Keratinocyte (primary cell): Measurements from ENCODE around the gene ZNF282. TPM values are rescaled to one million over a fixed set of nuclear protein-coding genes. Genes with fewer than 3 reads are reported as not detected.
"Not testable (repeated sequence)": the region's sequence is repeated elsewhere in the genome, so short reads cannot be mapped to it uniquely, and the experiment has no call there.

Experiments
- DNase-seq: peaks from one replicate; pipeline ENCODE4 v3.0.0-alpha.2; 2011; ENCODE audit warnings: low read depth, missing footprints, low spot score
- FAIRE-seq: peaks from 2 replicates; lab custom pipeline; 2011; peaks lifted over from hg19 to GRCh38; lab: Jason Lieb, UNC
- H2AFZ ChIP-seq: 2 replicates; pipeline ENCODE4 v1.6.0; 2012; ENCODE audit warnings: low read length, control low read depth, inconsistent platforms; ENCODE audit not compliant: control insufficient read depth
- H3K27ac ChIP-seq: 2 replicates; pipeline ENCODE4 v1.5.1; 2011; ENCODE audit warnings: low read length; ENCODE audit not compliant: control insufficient read depth, insufficient read depth
- H3K27me3 ChIP-seq: 3 replicates; pipeline ENCODE4 v1.6.0; 2011; ENCODE audit warnings: low read length; ENCODE audit not compliant: control insufficient read depth, insufficient read depth; ENCODE audit errors: extremely low read depth
- H3K36me3 ChIP-seq, 2 experiments: 2 replicates in 1 of 2; 3 replicates in 1 of 2; pipeline ENCODE4 v1.5.1; 2011; ENCODE audit warnings: low read length in 2 of 2, mild to moderate bottlenecking in 1 of 2; ENCODE audit not compliant: control insufficient read depth in 2 of 2, insufficient read depth in 2 of 2; ENCODE audit errors: extremely low read depth in 1 of 2
- H3K4me1 ChIP-seq: 3 replicates; pipeline ENCODE4 v1.5.1; 2011; ENCODE audit warnings: low read length; ENCODE audit not compliant: control insufficient read depth, insufficient read depth; ENCODE audit errors: extremely low read depth
- H3K4me2 ChIP-seq: 3 replicates; pipeline ENCODE4 v1.6.0; 2011; ENCODE audit warnings: low read depth, low read length; ENCODE audit not compliant: control insufficient read depth, insufficient read depth; ENCODE audit errors: extremely low read depth
- H3K4me3 ChIP-seq, 3 experiments: fragments of 200-600 bp in 1 of 3; sonication (generic) in 1 of 3; 2 replicates in 2 of 3; 3 replicates in 1 of 3; pipeline ENCODE4 v1.5.1; 2011 to 2016; ENCODE audit warnings: low read length in 3 of 3, mild to moderate bottlenecking in 3 of 3, control low read depth in 2 of 3, inconsistent platforms in 1 of 3, low read depth in 1 of 3, mixed read lengths in 1 of 3, mixed run types in 1 of 3, moderate library complexity in 1 of 3; ENCODE audit not compliant: control insufficient read depth in 2 of 3, insufficient read depth in 2 of 3; ENCODE audit errors: extremely low read depth in 1 of 3
- H3K79me2 ChIP-seq: 2 replicates; pipeline ENCODE4 v1.6.0; 2012; ENCODE audit warnings: low read length; ENCODE audit not compliant: control insufficient read depth, insufficient read depth
- H3K9ac ChIP-seq: 3 replicates; pipeline ENCODE4 v1.6.0; 2011; ENCODE audit warnings: low read length; ENCODE audit not compliant: control insufficient read depth, insufficient read depth; ENCODE audit errors: extremely low read depth
- H3K9me1 ChIP-seq: 3 replicates; pipeline ENCODE4 v1.6.0; 2011; ENCODE audit warnings: low read length; ENCODE audit not compliant: control insufficient read depth, insufficient read depth; ENCODE audit errors: extremely low read depth
- H3K9me3 ChIP-seq: 2 replicates; pipeline ENCODE4 v1.5.1; 2012; ENCODE audit warnings: low read depth, low read length; ENCODE audit not compliant: control insufficient read depth
- H4K20me1 ChIP-seq: 3 replicates; pipeline ENCODE4 v1.6.0; 2011; ENCODE audit warnings: low read length; ENCODE audit not compliant: control insufficient read depth, insufficient read depth; ENCODE audit errors: extremely low read depth
- EZH2 ChIP-seq: IDR thresholded peaks from one replicate; pipeline ENCODE4 v1.6.1; 2012; ENCODE audit warnings: inconsistent platforms, mild to moderate bottlenecking, low read length, moderate library complexity
- dilution Hi-C: fragments of 300-500 bp; cut with MboI; formaldehyde crosslinking; loops from one replicate; pipeline ENCODE4 v1.7.0; 2020; ENCODE audit warnings: low sequenced_read_pairs; ENCODE audit not compliant: extremely low pct_ligation_motif_present
- polyA plus RNA-seq, 5 experiments: library from polyadenylated mRNA; depleted of rRNA in 3 of 5; stranded (reverse) in 3 of 5; stranded (forward) in 1 of 5; unstranded in 1 of 5; fragments of >200 nt; gene quantifications; 1 replicate in 1 of 5; 2 replicates in 3 of 5; 3 replicates in 1 of 5; pipeline versions ENCODE4 v1.2.1 to v1.2.3, GENCODE V29; 2011 to 2012; ENCODE audit warnings: missing spikeins in 2 of 5, low read depth in 1 of 5, low replicate concordance in 1 of 5
- TF ChIP-seq, protein P1 (sequence below), 3 experiments: IDR thresholded peaks in 1 of 3; conservative IDR thresholded peaks in 1 of 3; optimal IDR thresholded peaks in 1 of 3; 2 replicates in 2 of 3; 3 replicates in 1 of 3; pipeline versions ENCODE3 to v1.5.1; 2011; ENCODE audit warnings: low read length in 3 of 3, mild to moderate bottlenecking in 3 of 3, moderate library complexity in 2 of 3, control low read depth in 1 of 3, inconsistent platforms in 1 of 3; ENCODE audit not compliant: insufficient read depth in 2 of 3; ENCODE audit errors: extremely low read depth in 1 of 3

Gene ZNF282
- polyA plus RNA-seq, 1 donor (not counting 4 experiments of a cell fraction or from before 2014, with no cell fraction given) = 13.1 TPM

DNA sequence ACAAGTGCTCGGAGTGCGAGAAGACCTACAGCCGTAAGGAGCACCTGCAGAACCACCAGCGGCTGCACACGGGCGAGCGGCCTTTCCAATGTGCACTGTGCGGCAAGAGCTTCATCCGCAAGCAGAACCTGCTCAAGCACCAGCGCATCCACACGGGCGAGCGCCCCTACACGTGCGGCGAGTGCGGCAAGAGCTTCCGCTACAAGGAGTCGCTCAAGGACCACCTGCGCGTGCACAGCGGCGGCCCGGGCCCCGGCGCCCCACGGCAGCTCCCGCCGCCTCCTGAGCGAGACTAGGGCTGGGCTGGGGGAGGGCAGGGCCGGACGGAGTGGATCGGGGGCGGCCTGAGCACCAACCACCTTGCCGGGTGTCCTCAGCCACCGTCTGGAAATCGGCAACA, 29.0 kb downstream of the ZNF282 start:
- Histone ChIP-seq H3K9me3 (no peaks in the 10 kb centered on the region), H3K36me3 (peaks cover 16 to 19% of the 10 kb centered on the region in 2 experiments), H3K79me2 (peaks cover 3% of the 10 kb centered on the region), H2AFZ (no peak overlapping the region), H4K20me1 (no peaks in the 10 kb centered on the region), H3K4me2 (no peak overlapping the region), H3K9ac (no peak overlapping the region), H3K4me1 (peaks cover 9% of the 10 kb centered on the region), H3K27me3 (no peaks in the 10 kb centered on the region), H3K27ac (no peak overlapping the region), H3K9me1 (no peaks in the 10 kb centered on the region), H3K4me3 (no peak overlapping the region)
- dilution Hi-C loops = no loop called here
- FAIRE-seq (no peak), DNase-seq (no peak)
- TF ChIP-seq EZH2 = no peak

- Histone ChIP-seq H3K4me3 (no peak overlapping the region), H2AFZ (no peak overlapping the region), H3K36me3 (peaks cover 16 to 19% of the 10 kb centered on the region in 2 experiments), H3K27ac (no peak overlapping the region), H4K20me1 (no peaks in the 10 kb centered on the region), H3K4me1 (peaks cover 4% of the 10 kb centered on the region), H3K9me1 (no peaks in the 10 kb centered on the region), H3K27me3 (no peaks in the 10 kb centered on the region), H3K9ac (no peak overlapping the region), H3K79me2 (peaks cover 3% of the 10 kb centered on the region), H3K9me3 (no peaks in the 10 kb centered on the region), H3K4me2 (no peak overlapping the region)
- FAIRE-seq (no peak), DNase-seq (no peak)
- dilution Hi-C loops = no loop called here
- TF ChIP-seq EZH2 = no peak
- TF ChIP-seq, protein P1, sequence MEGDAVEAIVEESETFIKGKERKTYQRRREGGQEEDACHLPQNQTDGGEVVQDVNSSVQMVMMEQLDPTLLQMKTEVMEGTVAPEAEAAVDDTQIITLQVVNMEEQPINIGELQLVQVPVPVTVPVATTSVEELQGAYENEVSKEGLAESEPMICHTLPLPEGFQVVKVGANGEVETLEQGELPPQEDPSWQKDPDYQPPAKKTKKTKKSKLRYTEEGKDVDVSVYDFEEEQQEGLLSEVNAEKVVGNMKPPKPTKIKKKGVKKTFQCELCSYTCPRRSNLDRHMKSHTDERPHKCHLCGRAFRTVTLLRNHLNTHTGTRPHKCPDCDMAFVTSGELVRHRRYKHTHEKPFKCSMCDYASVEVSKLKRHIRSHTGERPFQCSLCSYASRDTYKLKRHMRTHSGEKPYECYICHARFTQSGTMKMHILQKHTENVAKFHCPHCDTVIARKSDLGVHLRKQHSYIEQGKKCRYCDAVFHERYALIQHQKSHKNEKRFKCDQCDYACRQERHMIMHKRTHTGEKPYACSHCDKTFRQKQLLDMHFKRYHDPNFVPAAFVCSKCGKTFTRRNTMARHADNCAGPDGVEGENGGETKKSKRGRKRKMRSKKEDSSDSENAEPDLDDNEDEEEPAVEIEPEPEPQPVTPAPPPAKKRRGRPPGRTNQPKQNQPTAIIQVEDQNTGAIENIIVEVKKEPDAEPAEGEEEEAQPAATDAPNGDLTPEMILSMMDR (optimal IDR thresholded peaks at IDR 0.05 in 1 of 3, IDR thresholded peaks at IDR 0.05 in 1 of 3, conservative IDR thresholded peaks at IDR 0.05 in 1 of 3; ENCODE audit: extremely low read depth in 1 of 3, insufficient read depth in 2 of 3, low read length in 3 of 3) = no peak
These were observed 29.8 kb downstream of the ZNF282 start for GRCh38 chr7:149225106-149225505.

DNA sequence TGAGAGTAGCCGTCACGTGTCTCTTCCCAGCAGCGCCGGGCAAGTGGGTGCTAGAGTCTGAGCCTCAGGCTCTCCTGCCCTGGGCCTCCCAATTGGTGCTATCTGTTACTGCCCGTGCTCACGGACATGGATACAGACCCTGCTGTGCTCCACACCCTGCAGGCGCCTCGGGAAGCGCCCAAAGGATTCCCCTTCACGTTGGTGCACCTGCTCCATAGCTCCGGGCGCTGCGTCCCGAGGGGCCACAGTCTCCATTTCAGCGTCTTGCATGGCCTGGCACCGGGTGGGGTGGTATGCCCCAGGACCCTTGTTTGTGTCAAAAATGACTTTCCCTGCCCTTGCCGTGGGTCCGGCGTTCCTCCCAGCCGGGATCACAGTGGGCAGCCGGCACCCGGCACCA, 30.3 kb downstream of the ZNF282 start:
- Histone ChIP-seq H3K4me2 (no peak overlapping the region), H3K27me3 (no peaks in the 10 kb centered on the region), H2AFZ (no peak overlapping the region), H3K79me2 (peaks cover 3% of the 10 kb centered on the region), H3K27ac (no peak overlapping the region), H3K4me3 (no peak overlapping the region), H3K9me1 (no peaks in the 10 kb centered on the region), H4K20me1 (no peaks in the 10 kb centered on the region), H3K4me1 (no peaks in the 10 kb centered on the region), H3K36me3 (peaks cover 16 to 19% of the 10 kb centered on the region in 2 experiments), H3K9ac (no peak overlapping the region), H3K9me3 (no peaks in the 10 kb centered on the region)
- TF ChIP-seq, protein P1 (optimal IDR thresholded peaks at IDR 0.05 in 1 of 3, IDR thresholded peaks at IDR 0.05 in 1 of 3, conservative IDR thresholded peaks at IDR 0.05 in 1 of 3; ENCODE audit: extremely low read depth in 1 of 3, insufficient read depth in 2 of 3, low read length in 3 of 3) = no peak
- TF ChIP-seq EZH2 = no peak
- DNase-seq = no peak
- no peak for FAIRE-seq
- dilution Hi-C loops = no loop called here

- peaks cover 12 to 14% of the 10 kb centered on the region in 2 experiments for H3K36me3 ChIP-seq
- not testable (repeated sequence) for FAIRE-seq
These were observed 31.0 kb downstream of the ZNF282 start for GRCh38 chr7:149226366-149226765.

More at GRCh38 chr7:149226366-149226765, 31.0 kb downstream of the ZNF282 start:
- H3K9me3 ChIP-seq, H3K27ac ChIP-seq, H3K4me2 ChIP-seq, H3K27me3 ChIP-seq, H3K9me1 ChIP-seq, dilution Hi-C loops, H2AFZ ChIP-seq, H3K9ac ChIP-seq, H3K4me3 ChIP-seq, H3K4me1 ChIP-seq, H3K79me2 ChIP-seq, DNase-seq, H4K20me1 ChIP-seq: not testable (repeated sequence)
